Endothelial cell of umbilical vein (primary cell): ENCODE measurements around the gene CNIH1. TPM values are rescaled to one million over a fixed set of nuclear protein-coding genes. Genes with fewer than 3 reads are reported as not detected.

ENCODE experiments used
- BruUV-seq: library from RNA; stranded (reverse); fragments of 400-500 nt; replicated peaks from 2 replicates; lab custom pipeline; 2021; lab: Mats Ljungman, UMichigan
- CTCF ChIA-PET: fragments of 300-600, 350-600 bp; sonication (Branson Sonifier 250); formaldehyde crosslinking; loops from one replicate; lab custom pipeline; 2021; ENCODE audit warnings: antibody characterized with exemption, inconsistent platforms; lab: Charles Lee
- POLR2A ChIA-PET: fragments of 300-600, 350-600 bp; sonication (Branson Sonifier 250); formaldehyde crosslinking; loops from one replicate; lab custom pipeline; 2021; ENCODE audit warnings: antibody characterized with exemption, inconsistent platforms; lab: Charles Lee
- DNase-seq: peaks from one replicate; pipeline ENCODE4 v3.0.0-alpha.2; 2011; ENCODE audit warnings: low read depth, low spot score
- FAIRE-seq: peaks from 2 replicates; lab custom pipeline; 2011; peaks lifted over from hg19 to GRCh38; lab: Jason Lieb, UNC
- H2AFZ ChIP-seq: 2 replicates; pipeline ENCODE4 v1.6.0; 2012; ENCODE audit warnings: low read depth, low read length, control low read depth, inconsistent platforms
- H3K27ac ChIP-seq: 2 replicates; pipeline ENCODE4 v1.5.1; 2011; ENCODE audit warnings: low read depth, mild to moderate bottlenecking, control low read depth, low read length, moderate library complexity; ENCODE audit not compliant: insufficient read depth
- H3K27me3 ChIP-seq, 2 experiments: 2 replicates each; pipeline versions ENCODE4 v1.6.0 to v1.6.1; 2011; ENCODE audit warnings: low read length in 2 of 2, mixed read lengths in 1 of 2; ENCODE audit not compliant: control insufficient read depth in 2 of 2, insufficient read depth in 2 of 2
- H3K36me3 ChIP-seq, 2 experiments: 2 replicates in 1 of 2; 3 replicates in 1 of 2; pipeline ENCODE4 v1.5.1; 2011; ENCODE audit warnings: low read length in 2 of 2, mild to moderate bottlenecking in 1 of 2, moderate library complexity in 1 of 2; ENCODE audit not compliant: control insufficient read depth in 2 of 2, insufficient read depth in 2 of 2; ENCODE audit errors: extremely low read depth in 1 of 2
- H3K4me1 ChIP-seq: 3 replicates; pipeline ENCODE4 v1.5.1; 2011; ENCODE audit warnings: mild to moderate bottlenecking, low read length; ENCODE audit not compliant: control insufficient read depth, insufficient read depth; ENCODE audit errors: extremely low read depth
- H3K4me2 ChIP-seq: 2 replicates; pipeline ENCODE4 v1.6.1; 2011; ENCODE audit warnings: low read length, control low read depth, mixed read lengths; ENCODE audit not compliant: insufficient read depth
- H3K4me3 ChIP-seq, 3 experiments: fragments of 200-600 bp in 1 of 3; sonication (generic), shearing (Covaris generic) in 1 of 3; replicated peaks in 1 of 3; 2 replicates each; pipeline ENCODE4 v1.5.1; 2011 to 2016; ENCODE audit warnings: control low read depth in 3 of 3, low read length in 3 of 3, mild to moderate bottlenecking in 2 of 3, inconsistent platforms in 1 of 3, low read depth in 1 of 3, moderate library complexity in 1 of 3; ENCODE audit not compliant: insufficient read depth in 1 of 3
- H3K79me2 ChIP-seq: 2 replicates; pipeline ENCODE4 v1.6.0; 2012; ENCODE audit warnings: low read length, inconsistent platforms; ENCODE audit not compliant: control insufficient read depth, insufficient read depth
- H3K9ac ChIP-seq: replicated peaks from 2 replicates; pipeline ENCODE3; 2011; ENCODE audit warnings: low read length, control low read depth; ENCODE audit not compliant: insufficient read depth; ENCODE audit errors: extremely low read depth
- H3K9me1 ChIP-seq: replicated peaks from 3 replicates; pipeline ENCODE4 v1.6.0; 2011; ENCODE audit warnings: mild to moderate bottlenecking, low read length; ENCODE audit not compliant: control insufficient read depth, insufficient read depth; ENCODE audit errors: extremely low read depth
- H3K9me3 ChIP-seq: replicated peaks from 2 replicates; pipeline ENCODE4 v1.5.1; 2012; ENCODE audit warnings: low read length, inconsistent platforms; ENCODE audit not compliant: control insufficient read depth, insufficient read depth
- H4K20me1 ChIP-seq: replicated peaks from 2 replicates; pipeline ENCODE3; 2011; ENCODE audit warnings: mild to moderate bottlenecking, low read length; ENCODE audit not compliant: control insufficient read depth, insufficient read depth; ENCODE audit errors: extremely low read depth
- CTCF ChIP-seq, 2 donors: IDR thresholded peaks; 1 replicate in 1 of 2; 2 replicates in 1 of 2; pipeline ENCODE4 v1.5.1; 2011; ENCODE audit warnings: low read length in 2 of 2, mild to moderate bottlenecking in 2 of 2, moderate library complexity in 2 of 2, control low read depth in 1 of 2, inconsistent platforms in 1 of 2, low read depth in 1 of 2; ENCODE audit not compliant: insufficient read depth in 1 of 2; ENCODE audit errors: extremely low read depth in 1 of 2
- EZH2 ChIP-seq: IDR thresholded peaks from 2 replicates; pipeline ENCODE4 v1.6.1; 2012; ENCODE audit warnings: borderline replicate concordance, low read depth, mild to moderate bottlenecking, moderate library complexity, low read length, inconsistent platforms; ENCODE audit not compliant: severe bottlenecking
- GATA2 ChIP-seq: IDR thresholded peaks from 2 replicates; pipeline ENCODE4 v1.7.0; 2011; ENCODE audit warnings: low read depth, mild to moderate bottlenecking, moderate library complexity, mixed read lengths, low read length; ENCODE audit not compliant: insufficient read length, insufficient read depth
- POLR2A ChIP-seq: IDR thresholded peaks from 2 replicates; pipeline ENCODE4 v1.6.1; 2012; ENCODE audit warnings: low read depth, mild to moderate bottlenecking, control low read depth, low read length
- dilution Hi-C: fragments of 300-500 bp; cut with MboI; formaldehyde crosslinking; loops from one replicate; pipeline ENCODE4 v1.15.0; 2019; ENCODE audit warnings: low sequenced_read_pairs; ENCODE audit not compliant: extremely low pct_ligation_motif_present
- intact Hi-C: fragments of 100-400 bp; cut with micrococcal nuclease; formaldehyde crosslinking; loops from one replicate; pipeline ENCODE4 v1.10.0; 2022
- polyA plus RNA-seq, 4 experiments: library from polyadenylated mRNA; depleted of rRNA in 3 of 4; stranded (reverse) in 3 of 4; unstranded in 1 of 4; fragments of >200 nt; gene quantifications; 2 replicates each; pipeline versions ENCODE4 v1.2.1 to v1.2.3, GENCODE V29; 2011 to 2012; ENCODE audit warnings: missing spikeins in 1 of 4
- total RNA-seq: library from RNA; stranded (reverse); gene quantifications from 2 replicates; pipeline ENCODE4 v1.2.3, GENCODE V29; 2021
- TF ChIP-seq, protein P1 (sequence below): IDR thresholded peaks from 2 replicates; pipeline ENCODE4 v1.6.1; 2011; ENCODE audit not compliant: insufficient read depth, insufficient read length

Gene CNIH1
- total and polyA plus RNA-seq, 2 donors (not counting 3 experiments of a cell fraction or from before 2014, with no cell fraction given): 125 to 328 TPM

GRCh38 chr14:54471641-54472040 lies 30.5 kb upstream of the CNIH1 start:
- TF ChIP-seq CTCF (IDR thresholded peaks at IDR 0.05; ENCODE audit: extremely low read depth in 1 of 2, insufficient read depth in 1 of 2, low read depth in 1 of 2, low read length in 2 of 2) (no peak), POLR2A (no peak)

GRCh38 chr14:54470701-54471100 lies 29.5 kb upstream of the CNIH1 start:
- Histone ChIP-seq H3K4me2 (no peak overlapping the region), H3K36me3 (peaks cover 0 to 2% of the 10 kb centered on the region in 2 experiments), H3K27ac (no peak overlapping the region), H4K20me1 (no peaks in the 10 kb centered on the region), H3K9me1 (no peaks in the 10 kb centered on the region), H3K4me1 (no peaks in the 10 kb centered on the region), H2AFZ (no peak overlapping the region), H3K9ac (no peak overlapping the region), H3K4me3 (no peak overlapping the region), H3K79me2 (no peaks in the 10 kb centered on the region), H3K27me3 (peaks cover 8 to 10% of the 10 kb centered on the region in 2 experiments), H3K9me3 (peaks cover 4% of the 10 kb centered on the region)
- dilution Hi-C loops (no loop called here), intact Hi-C loops (no loop called here)
- ChIA-PET POLR2A (no interaction called here), CTCF (no interaction called here)
- FAIRE-seq (no peak), DNase-seq (no peak)
- TF ChIP-seq GATA2: no peak
- TF ChIP-seq POLR2A: no peak
- no peak for TF ChIP-seq EZH2
- TF ChIP-seq, protein P1, sequence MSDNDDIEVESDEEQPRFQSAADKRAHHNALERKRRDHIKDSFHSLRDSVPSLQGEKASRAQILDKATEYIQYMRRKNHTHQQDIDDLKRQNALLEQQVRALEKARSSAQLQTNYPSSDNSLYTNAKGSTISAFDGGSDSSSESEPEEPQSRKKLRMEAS: no peak
- no TSS peak for BruUV-seq

More at GRCh38 chr14:54471641-54472040, 30.5 kb upstream of the CNIH1 start:
- H4K20me1 ChIP-seq: no peaks in the 10 kb centered on the region
- ChIA-PET POLR2A (no interaction called here), CTCF (interaction anchor here (0.9 kb wide), 1 partner anchor 12 kb away, joined by 3 read pairs; no protein-coding TSS in a partner anchor)
- no peak for DNase-seq
- H3K9ac ChIP-seq: no peak overlapping the region
- H2AFZ ChIP-seq: no peak overlapping the region
- peaks cover 0 to 2% of the 10 kb centered on the region in 2 experiments for H3K36me3 ChIP-seq
- intact Hi-C loops: no loop called here
- no peak overlapping the region for H3K4me3 ChIP-seq
- peaks cover 3 to 4% of the 10 kb centered on the region in 2 experiments for H3K27me3 ChIP-seq
- no peaks in the 10 kb centered on the region for H3K4me1 ChIP-seq
- H3K9me1 ChIP-seq: no peaks in the 10 kb centered on the region
- peaks cover 4% of the 10 kb centered on the region for H3K9me3 ChIP-seq
- no peaks in the 10 kb centered on the region for H3K79me2 ChIP-seq
- H3K4me2 ChIP-seq: no peak overlapping the region
- peak; percentile 47 for FAIRE-seq
- dilution Hi-C loops: no loop called here
- no TSS peak for BruUV-seq
- no peak overlapping the region for H3K27ac ChIP-seq
